Activated CD4-positive, alpha-beta T cell treated with anti-CD3 and anti-CD28 coated beads for 48 hours (primary cell): ENCODE measurements around the gene NCOA6.
"Not testable (repeated sequence)": the region's sequence is repeated elsewhere in the genome, so short reads cannot be mapped to it uniquely, and the experiment has no call there.

Source experiments
- DNase-seq: peaks from one replicate; pipeline ENCODE4 v3.0.0-alpha.2; 2020

Gene NCOA6

GRCh38 chr20:34716921-34717229, 108.6 kb downstream of the NCOA6 start:
- DNase-seq, result no peak

- DNase-seq, result no peak
Measured at GRCh38 chr20:34715384-34715783, 110.1 kb downstream of the NCOA6 start.

DNA sequence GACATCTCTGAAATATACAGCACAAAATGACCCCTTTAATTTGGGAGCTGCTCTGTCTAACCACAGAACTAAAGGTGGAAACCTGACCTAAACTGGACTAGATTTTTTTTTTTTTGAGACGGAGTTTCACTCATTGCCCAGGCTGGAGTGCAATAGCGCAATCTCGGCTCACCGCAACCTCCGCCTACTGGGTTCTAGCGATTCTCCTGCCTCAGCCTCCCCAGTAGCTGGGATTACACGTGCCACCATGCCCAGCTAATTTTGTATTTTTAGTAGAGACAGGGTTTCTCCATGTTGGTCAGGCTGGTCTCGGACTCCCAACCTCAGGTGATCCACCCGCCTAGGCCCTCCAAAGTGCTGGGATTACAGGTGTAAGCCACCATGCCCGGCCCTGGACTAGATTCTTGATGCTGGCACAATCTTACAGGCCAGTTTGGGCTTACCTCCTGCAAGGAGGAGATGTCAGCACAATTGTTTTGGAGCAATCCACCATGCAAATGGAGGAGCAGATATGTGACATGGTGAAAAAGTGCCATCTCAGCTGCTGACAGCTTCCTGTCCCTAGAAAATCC, 111.4 kb downstream of the NCOA6 start:
- not testable (repeated sequence) for DNase-seq

- peak; percentile 38 for DNase-seq
Measured at GRCh38 chr20:34713194-34713943, 112.1 kb downstream of the NCOA6 start.

DNA sequence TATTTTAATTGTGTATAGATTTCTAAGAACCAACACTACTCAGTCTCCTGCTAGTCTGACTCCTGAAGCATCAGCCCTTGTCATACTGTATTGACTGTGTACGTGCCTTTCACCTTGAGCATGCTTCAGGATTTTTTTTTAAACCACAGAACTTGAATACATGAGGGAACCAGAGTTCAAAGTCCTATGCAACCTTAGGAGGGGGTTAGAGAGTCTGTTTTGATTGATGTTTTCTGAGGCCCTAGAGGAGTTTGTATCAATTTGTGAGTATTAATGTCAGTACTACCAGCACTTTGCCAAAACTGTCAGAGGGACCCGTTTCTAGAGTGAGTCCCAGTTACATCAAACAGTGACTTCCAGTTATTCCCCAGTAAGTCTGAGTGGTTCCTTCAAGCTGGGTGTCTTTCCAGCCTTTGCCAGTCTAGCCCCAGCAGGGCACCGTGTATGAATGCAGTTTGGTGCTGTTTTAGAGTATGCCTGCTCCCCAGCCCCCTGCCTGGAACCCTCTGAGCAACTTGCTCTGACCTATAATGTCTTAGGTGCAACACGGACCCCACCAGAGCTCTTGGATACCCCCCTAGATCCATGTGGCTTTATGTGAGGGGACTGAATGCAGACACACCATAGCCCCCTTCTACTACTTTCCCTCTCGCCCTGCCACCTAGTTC, 112.8 kb downstream of the NCOA6 start:
- no peak for DNase-seq

DNA sequence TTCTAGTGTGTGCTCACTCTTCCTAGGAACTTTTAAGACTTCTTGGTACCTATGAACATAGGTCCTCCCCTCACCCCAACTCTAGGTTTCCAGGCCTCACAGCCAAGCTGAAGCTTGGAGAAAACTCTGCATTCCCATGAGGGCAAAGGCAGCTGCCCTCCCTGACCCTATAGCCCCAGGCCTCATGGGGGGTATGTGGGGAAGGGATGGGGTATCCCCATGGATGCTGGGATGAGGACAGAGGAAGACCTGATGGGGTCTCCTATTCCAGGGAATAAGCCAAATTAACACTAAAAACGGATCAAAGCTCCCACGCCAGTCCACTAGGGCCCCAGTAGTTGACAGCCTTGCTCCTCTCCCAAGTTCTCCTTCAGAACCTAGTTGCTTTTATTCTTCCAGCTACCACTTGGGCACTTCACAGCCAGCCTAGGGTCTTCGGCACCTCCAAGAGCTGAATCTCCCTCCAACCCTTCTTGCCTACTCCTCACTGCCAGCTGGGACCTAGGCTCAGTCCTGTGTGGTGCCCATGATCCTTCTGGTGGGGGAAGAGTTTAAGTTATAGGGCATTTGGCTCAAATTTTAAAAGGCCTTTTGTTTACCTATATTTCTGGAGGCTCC, 113.5 kb downstream of the NCOA6 start:
- DNase-seq, result no peak

DNA sequence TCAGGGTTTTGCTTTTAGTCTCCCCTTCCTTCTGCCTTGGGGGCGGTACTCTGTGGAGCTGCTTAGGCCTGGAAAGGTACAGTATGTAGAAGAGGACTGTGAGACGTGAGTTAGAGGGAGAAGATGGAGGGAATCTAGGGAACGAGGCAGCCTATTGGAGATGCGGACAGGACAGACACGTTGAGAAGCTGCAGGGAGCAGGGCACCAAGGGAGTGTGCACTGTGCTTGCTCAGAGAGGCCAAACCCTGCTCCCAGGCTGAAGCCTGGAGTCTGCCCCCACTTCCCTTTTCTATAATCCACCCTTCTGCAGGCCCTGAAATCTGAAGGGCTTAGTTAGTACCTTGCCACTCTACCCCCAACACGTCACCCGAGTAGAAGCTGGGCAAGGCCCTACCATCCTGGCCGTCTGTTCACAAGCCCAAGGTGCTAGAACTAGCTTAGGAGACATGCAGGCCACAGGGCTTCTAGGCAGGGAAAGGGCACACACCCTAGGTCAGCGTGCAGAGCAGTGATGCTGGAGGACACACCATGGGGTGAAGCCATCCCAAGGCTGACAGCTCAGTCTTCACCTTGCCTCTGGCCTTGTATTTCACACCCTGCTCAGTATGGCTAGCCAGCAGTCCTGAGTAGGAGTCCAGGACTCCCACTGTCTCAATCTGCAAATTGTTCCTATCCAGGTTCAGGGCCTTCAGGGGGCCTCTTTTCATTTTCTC, 114.4 kb downstream of the NCOA6 start:
- DNase-seq, result no peak

DNA sequence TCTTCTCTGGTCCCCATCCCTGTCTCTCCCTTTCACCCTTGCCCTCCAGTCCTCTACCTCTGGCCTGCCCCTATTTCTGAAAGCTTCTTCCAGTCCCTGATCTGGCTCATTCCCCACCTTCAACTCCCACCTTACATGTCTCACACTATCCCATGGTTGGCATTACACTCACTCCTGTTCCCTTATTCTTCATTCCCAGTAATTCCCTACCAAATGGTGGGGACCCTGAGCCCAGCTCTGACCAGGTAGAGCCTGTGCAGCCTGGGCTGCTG, 114.9 kb downstream of the NCOA6 start:
- no peak for DNase-seq

GRCh38 chr20:34709831-34710567, 115.5 kb downstream of the NCOA6 start:
- no peak for DNase-seq

- DNase-seq, result peak; percentile 85
Measured at GRCh38 chr20:34709044-34709830, 116.2 kb downstream of the NCOA6 start.

GRCh38 chr20:34708621-34709043, 116.8 kb downstream of the NCOA6 start:
- peak; percentile 70 for DNase-seq

DNA sequence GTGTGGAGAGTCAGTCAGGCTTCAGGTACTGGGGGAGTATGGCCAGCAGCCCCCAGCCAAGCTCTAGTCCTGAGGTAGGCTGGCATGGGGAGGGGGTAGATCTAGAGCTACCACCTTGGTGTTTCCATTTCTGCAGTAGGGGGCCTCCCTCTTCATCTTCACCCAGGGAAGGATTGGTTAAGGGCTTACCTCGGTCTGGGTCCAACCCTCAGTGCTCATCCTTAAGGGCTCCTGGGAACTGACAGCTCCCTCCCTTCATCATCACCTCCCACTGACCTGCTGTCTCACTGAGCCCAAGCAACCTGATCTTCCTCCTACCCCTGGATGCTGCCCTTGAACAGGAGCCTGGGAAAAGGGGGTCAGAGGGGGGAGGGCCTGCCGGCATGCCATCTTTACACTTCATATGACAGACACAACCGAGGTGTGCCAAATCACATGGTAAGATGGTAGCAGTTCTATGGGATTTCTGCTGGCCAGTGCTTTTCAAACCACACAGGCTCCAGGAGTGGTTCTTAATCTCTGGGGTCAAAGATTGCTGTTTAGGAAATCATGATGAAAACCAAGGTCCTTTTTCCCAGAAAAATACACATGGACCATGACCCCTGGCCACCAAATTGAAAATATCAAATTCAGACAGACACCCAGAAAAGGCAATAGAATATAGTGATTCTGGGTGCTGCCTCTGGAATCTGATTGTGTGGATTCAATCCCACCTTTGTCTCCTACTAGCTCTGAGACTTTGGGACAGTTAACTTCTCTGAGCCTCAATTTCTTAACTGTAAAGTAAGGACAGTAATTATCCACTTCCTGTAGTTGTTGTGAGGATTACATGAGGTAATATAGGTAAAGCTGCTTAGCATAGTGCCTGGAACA, 118.3 kb downstream of the NCOA6 start:
- DNase-seq, result no peak

- DNase-seq, result no peak
Measured at GRCh38 chr20:34706302-34706875, 119.1 kb downstream of the NCOA6 start.

DNA sequence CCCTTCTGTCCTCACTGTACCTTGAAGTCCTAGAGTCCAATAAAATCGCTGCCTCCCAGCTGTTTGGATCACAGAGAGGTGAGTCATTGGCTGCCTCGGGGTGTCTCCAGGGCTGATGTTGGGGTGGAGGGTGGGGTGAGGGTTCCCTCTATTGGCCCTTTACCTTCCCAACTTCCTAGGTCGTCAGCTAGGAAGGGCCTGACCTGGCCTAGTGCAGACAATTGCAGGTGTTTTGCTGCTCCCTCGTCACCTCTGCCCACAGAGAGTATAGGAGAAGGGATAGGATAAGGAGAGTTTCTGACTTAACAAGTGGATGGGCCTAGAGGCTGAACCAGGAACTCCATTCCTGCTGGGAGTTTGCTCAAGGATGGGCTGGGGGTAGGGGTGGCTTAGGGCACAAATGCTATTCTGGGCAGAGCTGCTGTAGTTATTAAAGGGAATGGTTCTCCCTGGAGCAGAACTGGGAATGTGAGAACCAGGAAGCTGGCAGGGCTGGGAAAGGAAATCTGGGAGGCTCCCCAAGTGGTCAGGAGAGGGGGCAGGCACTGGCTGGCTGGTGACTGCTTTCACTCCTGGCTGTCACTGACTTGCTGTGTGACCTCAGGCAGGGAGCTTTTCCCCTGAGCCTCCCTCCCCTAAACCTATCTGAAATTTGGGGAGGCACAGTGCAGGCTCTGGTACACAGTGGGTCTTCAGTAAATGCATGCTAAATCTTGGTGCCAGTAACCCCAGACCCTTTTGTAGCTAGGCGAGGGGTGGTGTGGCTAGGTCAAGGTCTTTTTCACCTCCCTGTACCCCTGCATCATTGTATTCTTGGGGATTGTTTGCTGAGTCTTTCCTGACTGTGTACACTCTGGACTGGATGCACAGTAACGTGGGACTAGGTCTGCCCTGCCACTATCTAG, 119.8 kb downstream of the NCOA6 start:
- DNase-seq, result peak; percentile 27

GRCh38 chr20:34705008-34705396, 120.4 kb downstream of the NCOA6 start:
- DNase-seq, result no peak

DNA sequence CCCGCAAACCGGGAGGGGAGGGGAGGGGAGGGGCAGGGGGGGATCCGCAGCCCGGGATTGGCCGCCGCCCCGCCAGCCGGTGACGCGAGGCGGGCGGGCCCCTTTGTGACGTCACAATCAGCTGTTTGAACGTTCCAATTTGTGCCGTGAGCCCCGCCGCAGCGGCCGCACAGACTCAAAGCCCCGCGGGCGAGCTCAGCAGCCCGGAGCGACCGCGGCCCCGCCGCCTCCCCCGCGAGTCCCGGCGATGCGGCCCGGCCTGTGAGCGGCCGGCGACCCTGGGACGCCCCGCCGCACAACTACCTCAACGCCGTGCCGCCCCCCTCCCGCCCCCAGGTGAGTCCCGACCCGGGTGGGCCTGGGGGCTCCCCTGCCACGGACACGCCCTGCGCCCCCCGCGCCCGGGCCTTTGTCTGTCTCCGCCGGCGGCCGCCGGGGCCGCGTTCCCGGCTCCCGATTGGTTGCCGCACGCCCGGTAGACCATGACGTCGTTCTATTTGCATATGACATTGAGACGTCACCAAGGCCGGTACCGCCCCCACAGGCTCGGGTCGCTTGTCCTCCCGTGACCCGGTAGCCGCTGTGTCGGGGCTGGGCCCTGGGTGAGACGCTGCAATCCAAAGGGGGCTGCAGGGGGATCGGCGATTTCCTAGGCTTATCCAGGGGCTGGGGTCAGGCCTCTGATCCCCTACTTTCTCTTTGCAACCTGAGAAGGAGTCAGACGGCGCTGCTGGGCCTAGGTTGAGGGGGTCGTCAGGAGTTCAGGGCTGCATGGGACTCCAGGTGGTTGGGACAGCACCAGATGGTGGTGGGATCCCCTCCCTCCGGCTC, 121.1 kb downstream of the NCOA6 start, which contains the start of gene TP53INP2:
TSS of gene TP53INP2 (plus strand) at position 168 of the 831 bp plus-strand sequence. CDS start 4,396 bp downstream, outside the sequence.
- peak; percentile 87 for DNase-seq

GRCh38 chr20:34703424-34704176, 121.9 kb downstream of the NCOA6 start:
- DNase-seq, result no peak

- DNase-seq, result no peak
Measured at GRCh38 chr20:34703061-34703423, 122.4 kb downstream of the NCOA6 start.
